Small intestine (tissue), 7 donors: ENCODE results near the gene XPO5. TPM values are rescaled to one million over a fixed set of nuclear protein-coding genes. Genes with fewer than 3 reads are reported as not detected.
A peak's percentile ranks its signal among the peaks of the same experiment; 100 is the strongest.
"Not testable (repeated sequence)": the region's sequence is repeated elsewhere in the genome, so short reads cannot be mapped to it uniquely, and the experiment has no call there.

Experiments used
- DNase-seq, 2 donors: peaks; one replicate each; pipeline versions ENCODE4 v3.0.0 to v3.0.0-alpha.2; 2013
- FAIRE-seq: peaks from 2 replicates; lab custom pipeline; 2012; peaks lifted over from hg19 to GRCh38; lab: Jason Lieb, UNC
- H3K27ac ChIP-seq, 3 donors: one replicate each; pipeline ENCODE4 v1.5.1; 2013; ENCODE audit warnings: low read length in 2 of 3, mild to moderate bottlenecking in 2 of 3, control low read depth in 1 of 3, inconsistent platforms in 1 of 3, low read depth in 1 of 3, moderate library complexity in 1 of 3
- H3K27me3 ChIP-seq, 3 donors: one replicate each; pipeline ENCODE4 v1.6.1; 2013; ENCODE audit warnings: low read length in 3 of 3, inconsistent platforms in 1 of 3; ENCODE audit not compliant: control insufficient read depth in 3 of 3, insufficient read depth in 3 of 3
- H3K36me3 ChIP-seq, 3 donors: one replicate each; pipeline ENCODE4 v1.6.1; 2013; ENCODE audit warnings: low read length in 3 of 3, inconsistent platforms in 1 of 3, low read depth in 1 of 3, mild to moderate bottlenecking in 1 of 3, moderate library complexity in 1 of 3; ENCODE audit not compliant: control insufficient read depth in 3 of 3, insufficient read depth in 2 of 3
- H3K4me1 ChIP-seq, 3 donors: one replicate each; pipeline ENCODE4 v1.6.1; 2013; ENCODE audit warnings: low read length in 2 of 3, inconsistent platforms in 1 of 3, low read depth in 1 of 3, mild to moderate bottlenecking in 1 of 3, moderate library complexity in 1 of 3; ENCODE audit not compliant: control insufficient read depth in 3 of 3, insufficient read depth in 2 of 3
- H3K4me3 ChIP-seq, 3 donors: one replicate each; pipeline ENCODE4 v1.5.1; 2013; ENCODE audit warnings: low read length in 3 of 3, control low read depth in 1 of 3, inconsistent platforms in 1 of 3, low read depth in 1 of 3, mild to moderate bottlenecking in 1 of 3, moderate library complexity in 1 of 3
- H3K9me3 ChIP-seq, 2 donors: one replicate each; pipeline ENCODE4 v1.6.1; 2013; ENCODE audit warnings: low read depth in 1 of 2, low read length in 1 of 2; ENCODE audit not compliant: control insufficient read depth in 2 of 2, insufficient read depth in 1 of 2
- WGBS, 3 donors: extraction: QIAGEN DNeasy Blood & Tissue Kit; methylation state at CpG; one replicate each; pipeline ENCODE4 v1.1.7; 2013; 5-methylcytosine and 5-hydroxymethylcytosine counted together
- polyA plus RNA-seq, 4 donors: library from polyadenylated mRNA; stranded (reverse) in 3 of 4; unstranded in 1 of 4; fragments of 200-250 nt in 3 of 4; fragments of 120-200 nt in 1 of 4; gene quantifications; one replicate each; pipeline versions ENCODE4 v1.2.1 to v1.2.3, GENCODE V29; 2013
- donor health status: healthy with polysubstance abuse.
- donor health status: control.
- donor health status: control.
- donor health status: Bipolar disorder and iron deficiency.
- donor health status: healthy.

Gene XPO5
- polyA plus RNA-seq, 4 donors = 5.1 to 26.0 (median 8.8) TPM

DNA sequence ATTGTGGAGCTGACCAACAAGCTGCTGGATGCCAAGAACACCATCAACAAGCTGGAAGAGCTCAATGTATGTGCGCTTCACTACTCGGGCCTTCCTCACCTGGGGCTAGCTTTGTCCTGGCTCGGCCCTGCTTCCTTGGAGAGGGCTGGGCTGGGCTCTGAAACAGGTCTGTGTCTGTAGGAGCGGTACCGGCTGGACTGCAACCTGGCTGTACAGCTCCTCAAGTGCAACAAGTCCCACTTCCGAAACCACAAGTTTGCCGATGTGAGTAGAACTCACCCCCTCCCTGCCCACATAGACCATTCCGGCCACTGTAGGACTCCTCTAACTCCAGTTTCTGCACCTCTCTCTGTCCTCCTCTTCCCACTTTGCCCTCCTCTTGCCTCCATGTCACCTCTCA, 72.4 kb downstream of the XPO5 start:
- 93 to 95% (median 94%) methylated on average over 8 of the region's 8 CpGs for WGBS, 3 donors
- H3K9me3 ChIP-seq = no peaks in the 10 kb centered on the region
- H3K4me1 ChIP-seq = peaks cover 0 to 8% (median 0%) of the 10 kb centered on the region in 3 donors
- peaks cover 0 to 5% (median 0%) of the 10 kb centered on the region in 3 donors for H3K27me3 ChIP-seq
- no peak overlapping the region for H3K27ac ChIP-seq
- FAIRE-seq (no peak), DNase-seq (no peak)
- peaks cover 10 to 77% (median 23%) of the 10 kb centered on the region in 3 donors for H3K36me3 ChIP-seq
- H3K4me3 ChIP-seq = no peak overlapping the region

DNA sequence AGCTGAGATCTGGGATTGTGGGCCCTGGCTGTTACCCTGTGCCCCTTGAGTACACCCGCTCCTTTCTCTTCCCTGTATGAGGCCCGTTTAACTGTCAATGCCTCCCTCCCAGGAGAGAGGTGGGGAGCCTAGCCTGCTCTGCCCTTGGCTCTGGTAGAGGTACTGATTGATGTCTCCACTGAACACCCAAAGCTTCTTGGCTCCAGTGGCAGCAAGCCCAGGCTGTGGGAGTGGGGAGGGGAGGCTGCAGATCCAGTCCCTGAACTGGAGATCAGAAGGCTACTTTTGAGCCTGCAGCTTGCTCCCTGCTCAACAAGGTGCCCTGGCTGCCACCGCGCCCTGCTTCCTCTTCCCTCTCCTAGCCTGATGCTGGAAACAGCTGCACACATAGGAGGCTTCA, 73.2 kb downstream of the XPO5 start:
- FAIRE-seq (no peak), DNase-seq (no peak)
- Histone ChIP-seq H3K27me3 (no peaks in the 10 kb centered on the region), H3K36me3 (peaks cover 10 to 85% (median 23%) of the 10 kb centered on the region in 3 donors), H3K27ac (no peak overlapping the region), H3K4me3 (no peak overlapping the region), H3K9me3 (no peaks in the 10 kb centered on the region), H3K4me1 (peaks cover 0 to 8% (median 0%) of the 10 kb centered on the region in 3 donors)
- WGBS, 3 donors = 78 to 92% (median 81%) methylated on average over 4 of the region's 4 CpGs

DNA sequence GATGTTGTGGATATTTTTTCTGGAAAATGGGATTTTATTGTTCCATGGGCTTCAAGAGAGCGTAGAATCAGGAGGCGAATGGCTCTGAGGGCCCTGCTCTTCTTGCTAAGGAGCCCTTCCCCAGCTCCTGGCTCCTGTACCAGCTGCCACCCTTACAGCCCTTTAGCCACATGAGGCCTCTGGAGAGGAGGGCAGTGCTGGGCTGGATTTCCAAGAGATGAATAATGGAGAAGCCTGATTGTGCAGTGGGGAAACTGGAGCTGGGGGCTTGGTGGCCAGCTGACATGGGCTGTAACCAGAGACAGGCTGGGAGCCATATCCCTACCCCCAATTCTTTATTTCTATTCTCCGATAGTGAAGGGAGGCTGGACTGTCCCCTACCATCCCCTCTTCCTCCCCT, 74.9 kb downstream of the XPO5 start:
- no peak for FAIRE-seq
- Histone ChIP-seq H3K4me3 (no peak overlapping the region), H3K27ac (no peak overlapping the region), H3K9me3 (no peaks in the 10 kb centered on the region), H3K27me3 (no peaks in the 10 kb centered on the region), H3K4me1 (peaks cover 0 to 10% (median 0%) of the 10 kb centered on the region in 3 donors), H3K36me3 (peaks cover 10 to 93% (median 23%) of the 10 kb centered on the region in 3 donors)
- WGBS, 3 donors = 95 to 100% (median 98%) methylated on average over 3 of the region's 3 CpGs
- no peak for DNase-seq

DNA sequence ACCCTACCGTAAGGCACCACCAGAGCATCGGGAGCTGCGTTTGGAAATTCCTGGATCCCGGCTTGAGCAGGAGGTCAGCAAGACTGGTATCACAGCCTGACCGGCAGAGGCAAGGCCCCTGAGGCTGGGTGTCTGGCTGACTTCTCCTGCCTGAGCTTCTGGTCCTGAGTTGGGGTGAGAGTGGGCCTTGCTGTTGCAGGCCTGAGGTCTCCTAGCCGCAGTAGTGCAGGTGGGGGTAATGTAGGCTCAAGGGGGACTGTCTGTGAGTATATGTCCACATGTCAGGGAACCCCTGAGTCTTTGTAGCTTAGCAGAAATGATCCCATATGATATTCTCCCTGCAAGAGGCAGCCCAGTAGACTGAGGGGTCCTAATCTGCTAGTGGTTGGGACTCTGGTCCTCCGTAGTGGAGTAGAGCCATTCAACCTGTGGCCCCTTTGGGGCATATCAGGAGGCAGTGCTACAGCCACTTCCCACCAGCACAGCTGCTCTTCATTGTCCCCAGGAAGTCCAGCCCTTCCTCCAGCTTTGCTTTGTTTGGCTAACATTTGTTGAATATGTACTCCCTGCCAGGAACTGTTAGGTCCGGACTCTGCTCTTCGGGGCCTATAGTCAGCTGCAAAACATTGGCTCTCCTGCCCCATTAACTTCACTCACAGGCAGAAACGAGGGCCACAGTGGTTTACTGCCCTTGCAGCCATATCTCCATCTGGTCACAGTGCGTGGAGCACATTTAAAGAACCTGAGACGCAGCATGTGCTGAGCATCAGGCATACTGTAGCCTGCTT, 76.6 kb downstream of the XPO5 start:
- 87 to 91% (median 88%) methylated on average over 12 of the region's 12 CpGs for WGBS, 3 donors
- Histone ChIP-seq H3K4me3 (no peak overlapping the region), H3K36me3 (peaks cover 8 to 91% (median 23%) of the 10 kb centered on the region in 3 donors), H3K9me3 (no peaks in the 10 kb centered on the region), H3K27ac (peak overlapping the region in 1 of 3 donors; percentile 15), H3K27me3 (no peaks in the 10 kb centered on the region), H3K4me1 (peaks cover 8 to 27% (median 8%) of the 10 kb centered on the region in 3 donors)
- no peak for FAIRE-seq
- DNase-seq = no peak

DNA sequence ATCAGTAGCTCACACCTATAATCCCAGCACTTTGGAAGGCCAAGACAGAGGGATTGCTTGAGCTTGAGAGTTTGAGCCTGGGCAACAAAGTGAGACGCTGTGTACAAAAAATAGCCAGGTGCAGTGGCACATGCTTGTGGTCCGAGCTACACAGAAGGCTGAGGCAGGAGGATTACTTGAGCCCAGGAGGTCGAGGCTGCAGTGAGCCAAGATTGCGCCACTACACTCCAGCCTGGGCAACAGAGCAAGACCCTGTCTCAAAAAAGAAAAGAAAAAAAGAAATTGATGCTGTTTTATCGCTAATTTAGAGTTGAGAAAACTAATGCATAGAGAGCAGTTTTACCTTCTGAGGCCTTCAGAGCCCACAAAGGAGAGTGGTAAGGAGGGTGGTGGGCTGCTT, 77.5 kb downstream of the XPO5 start:
- WGBS, 3 donors = 97% methylated on average over 5 of the region's 5 CpGs
- Histone ChIP-seq H3K4me1 (peaks cover 8 to 36% (median 12%) of the 10 kb centered on the region in 3 donors), H3K36me3 (peaks cover 8 to 86% (median 18%) of the 10 kb centered on the region in 3 donors)
- H3K9me3 ChIP-seq, H3K4me3 ChIP-seq, H3K27me3 ChIP-seq, H3K27ac ChIP-seq, DNase-seq, FAIRE-seq: not testable (repeated sequence)

- Histone ChIP-seq H3K27me3 (no peaks in the 10 kb centered on the region), H3K4me1 (peaks cover 8 to 42% (median 16%) of the 10 kb centered on the region in 3 donors), H3K4me3 (no peak overlapping the region), H3K27ac (no peak overlapping the region), H3K9me3 (no peaks in the 10 kb centered on the region), H3K36me3 (peaks cover 8 to 82% (median 17%) of the 10 kb centered on the region in 3 donors)
- WGBS, 3 donors = 94 to 97% (median 95%) methylated on average over 12 of the region's 12 CpGs
- DNase-seq (no peak), FAIRE-seq (no peak)
Measured at GRCh38 chr6:43497689-43498088, 78.1 kb downstream of the XPO5 start.

DNA sequence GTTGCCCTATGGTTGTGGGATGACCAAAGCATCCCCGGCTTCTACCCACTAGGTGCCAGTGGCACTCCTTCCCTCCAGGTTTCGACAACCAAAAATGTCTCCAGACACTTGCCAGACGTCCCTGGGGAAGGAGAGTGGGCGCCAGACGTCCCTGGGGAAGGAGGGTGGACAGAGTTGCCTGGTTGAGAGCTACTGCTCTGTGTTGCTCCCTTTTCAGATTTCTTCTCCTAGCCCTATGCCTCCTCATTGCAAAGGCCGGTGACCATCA, 78.8 kb downstream of the XPO5 start:
- no peak for FAIRE-seq
- no peaks in the 10 kb centered on the region for H3K9me3 ChIP-seq
- DNase-seq = no peak
- no peaks in the 10 kb centered on the region for H3K27me3 ChIP-seq
- WGBS, 3 donors = 92 to 94% (median 94%) methylated on average over 6 of the region's 6 CpGs
- H3K27ac ChIP-seq = no peak overlapping the region
- peaks cover 8 to 82% (median 16%) of the 10 kb centered on the region in 3 donors for H3K36me3 ChIP-seq
- H3K4me3 ChIP-seq = no peak overlapping the region
- H3K4me1 ChIP-seq = peaks cover 9 to 49% (median 20%) of the 10 kb centered on the region in 3 donors

DNA sequence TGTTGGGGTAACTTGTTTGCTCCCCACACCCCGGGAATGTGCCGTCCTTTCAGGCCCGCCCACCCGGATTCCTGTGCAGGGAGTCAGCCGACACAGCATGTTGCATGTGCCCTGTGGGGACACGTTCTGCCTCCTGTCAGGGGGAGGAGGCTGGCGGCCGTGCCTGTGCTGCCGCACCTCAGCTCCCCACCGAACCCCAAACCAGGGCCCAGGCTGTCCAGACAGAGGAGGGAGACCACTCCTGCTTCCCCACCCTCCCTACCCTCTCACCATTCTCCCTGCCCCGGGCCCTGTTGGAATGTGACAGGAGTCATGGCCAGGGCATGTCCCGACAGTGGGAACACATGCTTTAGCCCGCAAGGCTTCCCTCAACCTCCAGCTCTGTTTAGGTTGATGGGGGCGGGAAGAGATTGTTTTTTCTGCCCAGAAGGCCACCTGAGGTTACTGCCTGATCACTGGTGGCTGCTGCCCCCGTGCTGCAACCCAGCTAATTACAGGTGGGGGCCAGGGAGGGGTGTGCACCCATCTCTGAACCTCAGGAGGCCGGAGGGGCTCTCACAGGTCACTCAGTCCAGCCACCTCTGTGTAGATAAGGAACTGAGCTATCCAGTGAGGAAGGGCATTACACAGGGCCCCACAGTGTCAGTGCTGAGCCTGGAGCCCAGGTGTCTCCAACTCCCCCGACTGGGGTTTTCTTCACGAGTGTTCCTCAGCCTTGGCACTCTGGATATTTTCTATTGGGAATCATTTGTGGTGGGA, 79.3 kb downstream of the XPO5 start:
- Histone ChIP-seq H3K4me1 (peaks cover 13 to 53% (median 23%) of the 10 kb centered on the region in 3 donors), H3K9me3 (no peaks in the 10 kb centered on the region), H3K4me3 (no peak overlapping the region), H3K36me3 (peaks cover 8 to 85% (median 16%) of the 10 kb centered on the region in 3 donors), H3K27ac (no peak overlapping the region), H3K27me3 (no peaks in the 10 kb centered on the region)
- FAIRE-seq = no peak
- peak in 1 of 2 donors; percentile 62 for DNase-seq
- 72 to 84% (median 77%) methylated on average over 16 to 18 of the region's 18 CpGs for WGBS, 3 donors
